ENCODE results near the gene TTLL11. TPM values are rescaled to one million over a fixed set of nuclear protein-coding genes. Genes with fewer than 3 reads are reported as not detected.

TTLL11 gene
- total and polyA plus RNA-seq, 2 experiments from 2014 or later, result 5.1 to 6.3 TPM

GRCh38 chr9:122053567-122054350 lies 39.3 kb downstream of the TTLL11 start:
- Histone ChIP-seq H3K9me3 (ENCODE audit: low read depth) (no peaks in the 10 kb centered on the region), H3K4me2 (ENCODE audit: unreplicated experiment) (peak overlapping the region; percentile 78), H3K9me2 (ENCODE audit: insufficient read depth) (no peaks in the 10 kb centered on the region), H2AFZ (peak overlapping the region; percentile 18; the same call in 1 of the 2 replicates), H3K27ac (peak overlapping the region; percentile 93), H3K36me3 (ENCODE audit: low read depth) (no peaks in the 10 kb centered on the region), H3K9ac (peak overlapping the region; percentile 67), H3K4me1 (ENCODE audit: insufficient read depth) (peaks cover 50% of the 10 kb centered on the region), H3K4me3 (peak overlapping the region; percentile 53), H3F3A (ENCODE audit: insufficient read depth) (peaks cover 16% of the 10 kb centered on the region), H3K27me3 (replicated peaks; ENCODE audit: insufficient read depth) (no peaks in the 10 kb centered on the region), H4K20me1 (ENCODE audit: insufficient read depth) (no peaks in the 10 kb centered on the region), H3K79me2 (ENCODE audit: insufficient read depth) (peaks cover 26% of the 10 kb centered on the region)
- in situ Hi-C loops (cut with MboI), result no loop called here
- 16 to 18% methylated on average over 19 of the region's 19 CpGs for WGBS, 2 experiments (ENCODE audit: low coverage in 1 of 2, low lambda C conversion rate in 2 of 2, missing lambda C conversion rate in 2 of 2)
- peak; percentile 88 for DNase-seq
- TF ChIP-seq EZH2 (IDR thresholded peaks at IDR 0.05; ENCODE audit: insufficient read depth, poor library complexity, severe bottlenecking), result no peak
- TF ChIP-seq EZH2phosphoT487 (IDR thresholded peaks at IDR 0.05; ENCODE audit: insufficient read depth, low read depth), result no peak

- in situ Hi-C loops (cut with MboI), result no loop called here
- H3K36me3 ChIP-seq (ENCODE audit: low read depth), result no peaks in the 10 kb centered on the region
- no peaks in the 10 kb centered on the region for H3K9me2 ChIP-seq (ENCODE audit: insufficient read depth)
- peaks cover 26% of the 10 kb centered on the region for H3K79me2 ChIP-seq (ENCODE audit: insufficient read depth)
- peak overlapping the region; percentile 67 for H3K9ac ChIP-seq
- 31 to 40% methylated on average over 9 to 10 of the region's 10 CpGs for WGBS, 2 experiments (ENCODE audit: low coverage in 1 of 2, low lambda C conversion rate in 2 of 2, missing lambda C conversion rate in 2 of 2)
- peaks cover 45% of the 10 kb centered on the region for H3K4me1 ChIP-seq (ENCODE audit: insufficient read depth)
- no peaks in the 10 kb centered on the region for H3K9me3 ChIP-seq (ENCODE audit: low read depth)
- H2AFZ ChIP-seq, result peak overlapping the region; percentile 18; the same call in 1 of the 2 replicates
- H3F3A ChIP-seq (ENCODE audit: insufficient read depth), result peaks cover 16% of the 10 kb centered on the region
- no peaks in the 10 kb centered on the region for H4K20me1 ChIP-seq (ENCODE audit: insufficient read depth)
- peak overlapping the region; percentile 53 for H3K4me3 ChIP-seq
- TF ChIP-seq EZH2 (IDR thresholded peaks at IDR 0.05; ENCODE audit: insufficient read depth, poor library complexity, severe bottlenecking) (no peak), EZH2phosphoT487 (IDR thresholded peaks at IDR 0.05; ENCODE audit: insufficient read depth, low read depth) (no peak)
- peak overlapping the region; percentile 93 for H3K27ac ChIP-seq
- DNase-seq, result peak; percentile 75
- H3K27me3 ChIP-seq (replicated peaks; ENCODE audit: insufficient read depth), result no peaks in the 10 kb centered on the region
- H3K4me2 ChIP-seq (ENCODE audit: unreplicated experiment), result peak overlapping the region; percentile 78
These were observed 40.0 kb downstream of the TTLL11 start for GRCh38 chr9:122053064-122053463.

- DNase-seq, result peak; percentile 86
- peak overlapping the region; percentile 32; the same call in 1 of the 2 replicates for H3K4me3 ChIP-seq
- peak overlapping the region; percentile 45 for H3K4me2 ChIP-seq (ENCODE audit: unreplicated experiment)
- no peaks in the 10 kb centered on the region for H3K9me2 ChIP-seq (ENCODE audit: insufficient read depth)
- H3K36me3 ChIP-seq (ENCODE audit: low read depth), result no peaks in the 10 kb centered on the region
- peak overlapping the region; percentile 93 for H3K27ac ChIP-seq
- H3K4me1 ChIP-seq (ENCODE audit: insufficient read depth), result peaks cover 41% of the 10 kb centered on the region
- in situ Hi-C loops (cut with MboI), result no loop called here
- no peaks in the 10 kb centered on the region for H3K9me3 ChIP-seq (ENCODE audit: low read depth)
- no peak for TF ChIP-seq EZH2 (IDR thresholded peaks at IDR 0.05; ENCODE audit: insufficient read depth, poor library complexity, severe bottlenecking)
- TF ChIP-seq EZH2phosphoT487 (IDR thresholded peaks at IDR 0.05; ENCODE audit: insufficient read depth, low read depth), result no peak
- H3K27me3 ChIP-seq (replicated peaks; ENCODE audit: insufficient read depth), result no peaks in the 10 kb centered on the region
- peak overlapping the region; percentile 72 for H3K9ac ChIP-seq
- peak overlapping the region; percentile 33; the same call in 1 of the 2 replicates for H2AFZ ChIP-seq
- H3F3A ChIP-seq (ENCODE audit: insufficient read depth), result peaks cover 16% of the 10 kb centered on the region
- peaks cover 39% of the 10 kb centered on the region for H3K79me2 ChIP-seq (ENCODE audit: insufficient read depth)
- no peaks in the 10 kb centered on the region for H4K20me1 ChIP-seq (ENCODE audit: insufficient read depth)
- 44 to 55% methylated on average over 7 of the region's 7 CpGs for WGBS, 2 experiments (ENCODE audit: low coverage in 1 of 2, low lambda C conversion rate in 2 of 2, missing lambda C conversion rate in 2 of 2)
These were observed 41.5 kb downstream of the TTLL11 start for GRCh38 chr9:122051351-122052321.

GRCh38 chr9:122050167-122050566 lies 42.9 kb downstream of the TTLL11 start:
- H3K4me3 ChIP-seq, result no peak overlapping the region
- 98 to 100% methylated on average over 7 of the region's 7 CpGs for WGBS, 2 experiments (ENCODE audit: low coverage in 1 of 2, low lambda C conversion rate in 2 of 2, missing lambda C conversion rate in 2 of 2)
- no peak overlapping the region for H2AFZ ChIP-seq
- H3K79me2 ChIP-seq (ENCODE audit: insufficient read depth), result peaks cover 32% of the 10 kb centered on the region
- no peak overlapping the region for H3K9ac ChIP-seq
- in situ Hi-C loops (cut with MboI), result no loop called here
- no peaks in the 10 kb centered on the region for H3K36me3 ChIP-seq (ENCODE audit: low read depth)
- no peaks in the 10 kb centered on the region for H3K9me3 ChIP-seq (ENCODE audit: low read depth)
- H3F3A ChIP-seq (ENCODE audit: insufficient read depth), result peaks cover 16% of the 10 kb centered on the region
- DNase-seq, result no peak
- no peaks in the 10 kb centered on the region for H3K27me3 ChIP-seq (replicated peaks; ENCODE audit: insufficient read depth)
- no peak overlapping the region for H3K4me2 ChIP-seq (ENCODE audit: unreplicated experiment)
- peaks cover 41% of the 10 kb centered on the region for H3K4me1 ChIP-seq (ENCODE audit: insufficient read depth)
- no peaks in the 10 kb centered on the region for H4K20me1 ChIP-seq (ENCODE audit: insufficient read depth)
- H3K9me2 ChIP-seq (ENCODE audit: insufficient read depth), result no peaks in the 10 kb centered on the region
- H3K27ac ChIP-seq, result no peak overlapping the region
- no peak for TF ChIP-seq EZH2phosphoT487 (IDR thresholded peaks at IDR 0.05; ENCODE audit: insufficient read depth, low read depth)
- TF ChIP-seq EZH2 (IDR thresholded peaks at IDR 0.05; ENCODE audit: insufficient read depth, poor library complexity, severe bottlenecking), result no peak
